Mucosa of rectum (tissue), 2 donors: ENCODE results near the gene MLH1.
"Not testable (repeated sequence)": the region's sequence is repeated elsewhere in the genome, so short reads cannot be mapped to it uniquely, and the experiment has no call there.

ENCODE experiments used
- H3K27ac ChIP-seq, 2 donors: one replicate each; pipeline ENCODE4 v1.7.0; 2013; ENCODE audit warnings: inconsistent platforms in 2 of 2, low read depth in 2 of 2, low read length in 2 of 2
- H3K27me3 ChIP-seq, 2 donors: one replicate each; pipeline ENCODE4 v1.7.0; 2013; ENCODE audit warnings: low read length in 2 of 2; ENCODE audit not compliant: control insufficient read depth in 2 of 2, insufficient read depth in 2 of 2
- H3K36me3 ChIP-seq, 2 donors: one replicate each; pipeline ENCODE4 v1.7.0; 2013; ENCODE audit warnings: low read length in 2 of 2; ENCODE audit not compliant: control insufficient read depth in 2 of 2, insufficient read depth in 2 of 2
- H3K4me1 ChIP-seq, 2 donors: one replicate each; pipeline ENCODE4 v1.7.0; 2013; ENCODE audit warnings: low read length in 2 of 2, mild to moderate bottlenecking in 1 of 2; ENCODE audit not compliant: control insufficient read depth in 2 of 2, insufficient read depth in 2 of 2
- H3K4me3 ChIP-seq, 2 donors: one replicate each; pipeline ENCODE4 v1.7.0; 2013; ENCODE audit warnings: low read length in 2 of 2
- H3K9ac ChIP-seq, 2 donors: one replicate each; pipeline ENCODE4 v1.7.0; 2013; ENCODE audit warnings: low read length in 2 of 2, low read depth in 1 of 2, mild to moderate bottlenecking in 1 of 2
- H3K9me3 ChIP-seq, 2 donors: one replicate each; pipeline ENCODE4 v1.7.0; 2013; ENCODE audit warnings: low read length in 2 of 2; ENCODE audit not compliant: control insufficient read depth in 2 of 2
- donor health status: healthy.
- donor health status: Normal muscosa, but diverticular disease.

Gene MLH1

DNA sequence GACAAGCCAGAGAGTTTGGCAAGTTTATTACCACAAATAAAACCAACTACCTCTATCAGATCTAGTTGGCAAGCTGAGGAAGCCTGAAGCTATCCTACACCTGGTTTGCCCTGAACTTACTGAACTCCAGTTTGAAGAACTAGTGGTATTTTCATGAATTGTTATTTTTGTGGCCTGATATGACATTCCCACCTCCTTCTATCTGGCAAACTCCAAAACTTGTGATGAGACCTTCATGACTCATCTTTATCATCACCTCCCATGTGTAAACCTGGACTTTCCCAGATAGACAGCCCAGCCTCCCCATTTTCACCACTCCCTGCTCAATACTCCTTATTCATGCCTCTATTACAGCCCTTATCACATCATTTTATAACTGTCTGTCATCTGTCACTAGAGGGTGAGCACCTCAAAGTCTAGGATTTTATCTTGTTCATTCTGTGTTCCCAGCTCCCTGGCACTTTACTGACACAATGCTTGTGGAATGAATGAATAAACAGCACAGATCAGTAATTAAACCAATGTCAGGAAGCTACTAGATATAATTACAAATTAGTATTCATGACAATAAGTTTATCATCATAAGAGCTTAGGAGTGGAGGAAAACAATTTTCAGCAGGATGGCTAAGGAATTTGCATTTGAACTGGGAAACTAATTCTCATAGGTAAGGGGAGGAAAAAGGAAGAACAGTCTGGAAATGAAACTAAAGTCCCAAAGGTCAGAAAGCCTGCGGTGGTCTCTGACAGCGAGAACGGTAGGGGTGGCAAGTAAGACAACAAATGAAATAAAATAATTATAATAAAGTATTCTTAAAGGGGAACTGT, 35.2 kb upstream of the MLH1 start:
- H3K4me1 ChIP-seq = peaks cover 17 to 28% of the 10 kb centered on the region in 2 donors
- H3K27me3 ChIP-seq = no peaks in the 10 kb centered on the region
- no peaks in the 10 kb centered on the region for H3K9me3 ChIP-seq
- no peak overlapping the region for H3K4me3 ChIP-seq
- no peaks in the 10 kb centered on the region for H3K36me3 ChIP-seq
- H3K27ac ChIP-seq = peak overlapping the region in 1 of 2 donors; percentile 67
- H3K9ac ChIP-seq = no peak overlapping the region

GRCh38 chr3:36959821-36960220, 33.5 kb upstream of the MLH1 start:
- no peak overlapping the region for H3K9ac ChIP-seq
- no peak overlapping the region for H3K4me3 ChIP-seq
- H3K4me1 ChIP-seq = peaks cover 17% of the 10 kb centered on the region in 2 donors
- H3K27me3 ChIP-seq = no peaks in the 10 kb centered on the region
- H3K27ac ChIP-seq = no peak overlapping the region
- H3K36me3 ChIP-seq = no peaks in the 10 kb centered on the region
- no peaks in the 10 kb centered on the region for H3K9me3 ChIP-seq

GRCh38 chr3:36960502-36960901, 32.8 kb upstream of the MLH1 start:
- Histone ChIP-seq H3K9me3 (no peaks in the 10 kb centered on the region), H3K9ac (no peak overlapping the region), H3K36me3 (no peaks in the 10 kb centered on the region), H3K27ac (no peak overlapping the region), H3K27me3 (no peaks in the 10 kb centered on the region), H3K4me1 (peaks cover 10% of the 10 kb centered on the region in 2 donors), H3K4me3 (no peak overlapping the region)

DNA sequence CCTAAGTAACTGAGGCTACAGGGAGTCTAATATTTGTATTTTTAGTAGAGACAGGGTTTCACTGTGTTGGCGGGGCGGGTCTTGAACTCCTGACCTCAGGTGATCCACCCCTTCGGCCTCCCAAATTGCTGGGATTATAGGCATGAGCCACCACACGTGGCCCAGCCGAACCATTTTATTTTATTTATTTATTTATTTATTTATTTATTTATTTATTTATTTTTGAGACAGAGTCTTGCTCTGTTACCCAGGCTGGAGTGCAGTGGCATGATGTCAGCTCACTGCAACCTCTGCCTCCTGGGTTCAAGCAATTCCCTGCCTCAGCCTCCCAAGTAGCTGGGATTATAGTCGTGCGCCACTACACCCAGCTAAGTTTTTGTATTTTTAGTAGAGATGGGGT, 30.3 kb upstream of the MLH1 start:
- H3K27ac ChIP-seq, H3K4me1 ChIP-seq, H3K36me3 ChIP-seq, H3K4me3 ChIP-seq, H3K9ac ChIP-seq, H3K27me3 ChIP-seq, H3K9me3 ChIP-seq: not testable (repeated sequence)

DNA sequence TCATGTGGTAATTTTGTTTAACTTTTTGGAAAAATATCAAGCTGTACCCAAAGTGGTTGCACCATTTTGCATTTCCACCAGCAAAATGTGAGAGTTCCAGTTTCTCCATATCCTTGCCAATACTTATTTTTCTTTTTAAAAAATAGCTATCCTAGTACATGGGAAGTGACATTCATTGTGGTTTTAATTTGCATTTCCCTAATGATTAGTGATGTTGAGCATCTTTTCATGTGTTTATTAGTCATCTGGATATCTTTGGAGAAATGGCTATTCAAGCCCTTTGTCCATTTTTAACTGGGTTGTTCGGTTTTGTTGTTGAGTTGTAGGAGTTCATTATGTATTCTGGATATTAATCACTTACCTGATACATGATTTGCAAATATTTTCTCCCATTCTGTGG, 29.0 kb upstream of the MLH1 start:
- Histone ChIP-seq H3K9ac (no peak overlapping the region), H3K36me3 (no peaks in the 10 kb centered on the region), H3K9me3 (no peaks in the 10 kb centered on the region), H3K4me1 (no peaks in the 10 kb centered on the region), H3K4me3 (no peak overlapping the region), H3K27me3 (no peaks in the 10 kb centered on the region), H3K27ac (no peak overlapping the region)

GRCh38 chr3:36964817-36965216, 28.5 kb upstream of the MLH1 start:
- H3K9ac ChIP-seq = no peak overlapping the region
- H3K27me3 ChIP-seq = no peaks in the 10 kb centered on the region
- no peaks in the 10 kb centered on the region for H3K9me3 ChIP-seq
- no peak overlapping the region for H3K27ac ChIP-seq
- no peaks in the 10 kb centered on the region for H3K4me1 ChIP-seq
- no peaks in the 10 kb centered on the region for H3K36me3 ChIP-seq
- H3K4me3 ChIP-seq = no peak overlapping the region

GRCh38 chr3:36965440-36965839, 27.9 kb upstream of the MLH1 start:
- no peaks in the 10 kb centered on the region for H3K36me3 ChIP-seq
- H3K9ac ChIP-seq = no peak overlapping the region
- H3K4me1 ChIP-seq = no peaks in the 10 kb centered on the region
- H3K27me3 ChIP-seq = no peaks in the 10 kb centered on the region
- H3K4me3 ChIP-seq = no peak overlapping the region
- no peaks in the 10 kb centered on the region for H3K9me3 ChIP-seq
- no peak overlapping the region for H3K27ac ChIP-seq

GRCh38 chr3:36969085-36969484, 24.2 kb upstream of the MLH1 start:
- no peaks in the 10 kb centered on the region for H3K9me3 ChIP-seq
- H3K9ac ChIP-seq = no peak overlapping the region
- peaks cover 0 to 2% of the 10 kb centered on the region in 2 donors for H3K36me3 ChIP-seq
- no peak overlapping the region for H3K27ac ChIP-seq
- no peaks in the 10 kb centered on the region for H3K27me3 ChIP-seq
- H3K4me3 ChIP-seq = no peak overlapping the region
- H3K4me1 ChIP-seq = no peaks in the 10 kb centered on the region

DNA sequence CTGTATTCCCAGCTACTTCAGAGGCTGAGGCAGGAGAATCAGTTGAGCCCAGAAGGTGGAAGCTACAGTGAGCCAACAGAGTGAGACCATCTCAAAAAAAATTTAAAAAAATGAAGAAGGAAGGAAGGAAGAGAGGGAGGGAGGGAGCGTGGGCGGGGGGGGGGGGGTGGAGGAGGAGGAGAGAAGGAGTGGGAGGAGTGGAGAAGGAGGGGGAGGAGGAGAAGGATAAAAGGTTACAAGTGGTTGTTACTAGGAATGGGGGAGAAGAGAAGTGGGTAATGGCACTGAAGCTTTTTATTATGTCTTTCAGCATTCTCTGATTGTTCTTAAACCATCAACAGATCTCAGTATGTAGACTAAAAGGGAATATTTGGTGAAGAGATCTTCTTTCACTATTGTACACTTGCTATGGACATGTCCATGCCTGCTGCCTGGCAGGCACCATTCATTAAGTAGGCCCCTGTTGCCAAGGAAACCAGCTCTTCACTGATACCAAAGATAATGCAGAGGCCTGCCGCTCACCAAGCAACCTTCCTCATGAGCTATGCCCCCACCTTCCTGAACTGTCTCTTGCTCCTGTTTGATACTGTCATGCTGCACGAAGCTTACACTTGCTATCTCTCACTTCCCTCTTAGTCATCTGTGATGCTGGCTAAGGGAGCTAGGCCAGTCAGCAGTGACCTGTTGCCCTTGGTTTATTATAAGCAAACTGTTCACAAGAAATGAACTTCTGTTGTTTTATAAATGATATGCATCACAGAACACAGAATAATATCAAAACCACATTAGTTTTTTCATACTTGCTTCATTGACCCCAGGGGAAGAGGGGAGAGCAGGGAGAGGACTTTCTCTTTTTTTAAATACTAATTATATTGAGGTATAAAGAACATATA, 23.5 kb upstream of the MLH1 start:
- no peak overlapping the region for H3K27ac ChIP-seq
- H3K27me3 ChIP-seq = no peaks in the 10 kb centered on the region
- H3K4me1 ChIP-seq = no peaks in the 10 kb centered on the region
- H3K36me3 ChIP-seq = peaks cover 0 to 2% of the 10 kb centered on the region in 2 donors
- H3K9me3 ChIP-seq = no peaks in the 10 kb centered on the region
- no peak overlapping the region for H3K4me3 ChIP-seq
- no peak overlapping the region for H3K9ac ChIP-seq

DNA sequence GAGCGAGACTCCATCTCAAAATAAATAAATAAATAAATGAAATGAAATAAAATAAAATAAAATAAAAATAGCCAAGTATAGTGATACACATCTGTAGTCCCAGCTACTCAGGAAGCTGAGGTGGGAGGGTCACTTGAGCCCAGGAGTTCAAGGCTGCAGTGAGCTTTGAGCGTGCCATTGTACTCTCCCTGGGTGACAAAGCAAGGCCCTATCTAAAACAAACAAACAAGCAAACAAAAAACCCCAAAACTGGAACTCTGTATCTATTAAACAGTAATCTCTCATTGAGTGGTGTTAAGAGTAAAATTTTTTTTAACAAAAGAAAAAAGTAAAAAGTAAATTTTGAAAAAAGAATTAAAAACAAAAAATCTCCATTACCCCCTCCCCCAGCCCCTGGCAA, 21.2 kb upstream of the MLH1 start:
- Histone ChIP-seq H3K4me1 (no peaks in the 10 kb centered on the region), H3K9me3 (no peaks in the 10 kb centered on the region), H3K27ac (no peak overlapping the region), H3K4me3 (no peak overlapping the region), H3K36me3 (peaks cover 0 to 2% of the 10 kb centered on the region in 2 donors), H3K27me3 (no peaks in the 10 kb centered on the region), H3K9ac (no peak overlapping the region)
